GM11168 (cell line): ENCODE measurements around the gene PROB1.
"Not testable (repeated sequence)": the region's sequence is repeated elsewhere in the genome, so short reads cannot be mapped to it uniquely, and the experiment has no call there.

ENCODE experiments used
- in situ Hi-C: fragments of 300-500 bp; cut with MboI; formaldehyde crosslinking; loops from one replicate; pipeline ENCODE4 v1.12.0; 2022; ENCODE audit warnings: low sequenced_read_pairs; ENCODE audit not compliant: unreplicated experiment

PROB1 gene

GRCh38 chr5:139381837-139382761 is 12.8 kb downstream of the PROB1 start:
- in situ Hi-C loops: no loop called here

DNA sequence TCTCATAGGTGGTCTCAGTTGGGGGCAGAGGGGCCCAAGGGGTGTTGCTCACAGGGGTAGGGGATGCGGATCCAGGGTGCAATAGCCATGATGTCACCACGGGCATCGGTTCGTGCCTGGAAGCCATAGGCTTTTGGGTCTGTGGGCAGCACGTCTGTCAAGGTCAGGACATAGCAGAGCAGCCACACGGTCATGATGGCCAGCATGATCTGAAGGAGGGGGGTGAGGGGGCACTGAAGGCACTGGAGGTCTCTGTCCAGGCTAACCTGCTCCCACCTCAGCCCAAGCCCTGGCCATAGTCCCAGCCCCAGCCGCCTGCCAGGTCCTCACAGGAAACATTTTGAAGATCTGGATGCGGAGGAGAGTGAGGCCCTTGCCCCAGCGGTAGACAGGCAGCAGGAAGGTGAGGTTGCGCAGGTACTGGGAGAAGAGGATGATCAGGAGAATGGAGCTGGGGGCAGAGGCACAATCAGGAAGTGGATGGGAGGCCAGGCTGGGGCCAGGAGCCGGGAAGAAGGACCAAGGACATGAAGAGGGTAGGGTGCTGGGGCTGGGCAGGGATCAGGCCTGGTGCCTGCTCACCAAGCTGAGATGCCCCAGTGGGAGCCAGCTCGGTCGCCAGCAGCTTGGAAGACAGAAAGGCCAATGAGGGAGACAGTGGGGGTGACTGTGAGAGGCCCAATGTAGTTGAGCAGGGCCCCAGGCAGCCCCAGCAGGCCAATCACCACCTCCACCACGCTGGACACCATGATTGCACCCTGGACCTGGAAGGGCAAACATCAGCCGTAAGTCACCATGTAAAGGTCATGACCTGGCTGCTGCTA is 15.1 kb downstream of the PROB1 start:
- in situ Hi-C loops: loop anchor here (5.0 kb wide), 1 partner anchor 38 kb away; the partner anchor contains the start of gene PAIP2

DNA sequence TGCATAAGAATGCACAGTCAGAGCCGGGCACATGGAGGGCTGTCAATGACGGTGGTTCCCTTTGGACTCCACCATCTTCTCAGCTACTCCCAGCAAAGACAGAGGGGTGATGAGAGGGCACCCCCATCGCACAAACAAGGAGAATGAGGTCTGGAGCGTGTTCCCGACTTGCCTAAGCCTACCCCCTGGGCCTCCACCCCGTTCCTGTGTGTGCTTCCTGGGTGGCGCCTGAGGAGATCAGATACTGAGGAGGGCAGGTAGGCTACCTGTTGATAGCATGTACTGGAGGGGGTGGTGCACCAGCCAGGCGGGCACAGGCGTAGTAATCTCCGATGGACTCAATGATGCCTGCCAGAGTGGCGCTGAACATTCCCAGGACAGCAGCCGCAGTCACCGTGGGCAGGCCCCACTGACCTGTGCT is 16.0 kb downstream of the PROB1 start:
- in situ Hi-C loops: loop anchor here (5.0 kb wide), 1 partner anchor 37 kb away; the partner anchor contains the start of gene PAIP2

- in situ Hi-C loops: loop anchor here (5.0 kb wide), 1 partner anchor 36 kb away; the partner anchor contains the start of gene PAIP2
These were observed 16.6 kb downstream of the PROB1 start for GRCh38 chr5:139378101-139378825.

DNA sequence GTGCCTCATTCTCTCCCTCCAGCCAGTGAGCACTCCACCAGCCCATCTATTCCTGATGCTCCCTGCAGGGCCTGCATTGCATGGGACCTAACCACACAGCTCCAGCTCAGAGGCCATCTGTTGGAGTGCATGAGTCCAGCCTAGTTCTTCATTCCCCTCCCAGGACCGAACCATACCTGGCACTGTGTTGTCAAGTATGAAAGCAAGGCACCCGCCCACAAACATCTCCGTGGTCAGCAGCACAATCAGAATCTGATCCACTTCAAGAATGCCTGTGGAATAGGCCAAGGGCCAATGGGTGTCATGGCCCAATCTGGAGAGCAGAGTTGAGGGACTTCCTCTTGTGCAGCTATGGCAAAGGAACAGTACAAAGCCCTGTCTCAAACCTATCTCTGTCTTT is 17.7 kb downstream of the PROB1 start:
- in situ Hi-C loops: loop anchor here (5.0 kb wide), 1 partner anchor 35 kb away; the partner anchor contains the start of gene PAIP2

- in situ Hi-C loops: loop anchor here (5.0 kb wide), 1 partner anchor 34 kb away; the partner anchor contains the start of gene PAIP2
These were observed 18.5 kb downstream of the PROB1 start for GRCh38 chr5:139376364-139376763.

DNA sequence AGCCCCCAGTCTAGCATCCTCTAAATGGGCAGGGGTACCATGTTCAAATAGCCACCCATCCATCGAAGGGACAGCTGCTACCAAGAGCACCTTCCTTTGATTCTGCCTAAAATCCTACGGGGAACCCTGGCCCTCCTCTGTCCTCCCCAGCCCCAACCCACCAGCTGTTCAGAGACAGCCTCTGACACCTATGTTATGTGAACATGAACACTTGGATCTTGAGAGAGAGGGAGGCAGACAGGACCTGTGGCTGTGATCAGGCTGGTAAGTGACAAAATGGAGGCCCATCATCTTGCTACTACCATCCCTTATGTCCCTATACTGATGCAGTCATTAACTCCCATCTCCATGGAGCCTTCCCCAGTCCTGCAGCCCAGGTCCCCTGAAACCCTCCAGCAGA is 20.0 kb downstream of the PROB1 start:
- in situ Hi-C loops: loop anchor here (5.0 kb wide), 1 partner anchor 33 kb away; the partner anchor contains the start of gene PAIP2

- in situ Hi-C loops: no loop called here
These were observed 23.1 kb downstream of the PROB1 start for GRCh38 chr5:139371482-139372435.

- in situ Hi-C loops: no loop called here
These were observed 25.7 kb downstream of the PROB1 start for GRCh38 chr5:139369181-139369580.

DNA sequence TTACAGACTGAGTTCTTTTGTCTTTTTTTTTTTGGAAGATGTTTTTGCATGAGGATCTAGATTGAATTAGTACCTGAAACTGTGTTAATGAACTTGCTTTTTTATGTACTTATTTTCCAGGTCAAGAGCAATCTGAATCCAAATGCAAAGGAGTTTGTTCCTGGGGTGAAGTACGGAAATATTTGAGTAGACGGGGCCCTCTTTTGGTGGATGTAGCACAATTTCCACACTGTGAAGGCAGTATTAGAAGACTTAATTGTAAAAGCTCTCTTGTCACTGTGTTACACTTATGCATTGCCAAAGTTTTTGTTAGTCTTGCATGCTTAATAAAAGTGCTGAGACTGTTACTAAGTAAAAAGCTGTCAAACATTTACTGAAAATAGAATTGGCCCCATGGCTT is 26.3 kb downstream of the PROB1 start:
- in situ Hi-C loops: no loop called here

GRCh38 chr5:139364466-139364865 is 30.4 kb downstream of the PROB1 start:
- in situ Hi-C loops: no loop called here

DNA sequence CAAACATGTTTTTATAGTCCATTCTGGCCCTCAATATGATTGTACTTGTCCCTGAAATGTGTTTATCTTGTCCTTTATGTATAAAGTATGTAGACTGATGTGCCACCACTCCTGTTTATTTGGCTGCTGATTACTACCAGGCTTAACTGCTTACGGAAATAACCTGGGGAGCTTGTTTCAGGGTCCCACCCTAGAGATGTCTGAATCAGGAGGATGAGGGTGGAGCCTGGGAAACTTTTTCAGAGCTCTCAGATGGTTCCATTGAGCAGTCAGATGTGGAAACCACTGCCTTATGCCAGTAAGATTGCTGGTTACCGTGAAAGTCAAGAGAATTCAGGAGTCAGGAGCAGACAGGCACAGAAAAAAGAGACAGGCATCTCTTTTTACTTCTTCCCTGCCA is 31.0 kb downstream of the PROB1 start:
- in situ Hi-C loops: no loop called here

- in situ Hi-C loops: no loop called here
These were observed 33.0 kb downstream of the PROB1 start for GRCh38 chr5:139361835-139362429.

DNA sequence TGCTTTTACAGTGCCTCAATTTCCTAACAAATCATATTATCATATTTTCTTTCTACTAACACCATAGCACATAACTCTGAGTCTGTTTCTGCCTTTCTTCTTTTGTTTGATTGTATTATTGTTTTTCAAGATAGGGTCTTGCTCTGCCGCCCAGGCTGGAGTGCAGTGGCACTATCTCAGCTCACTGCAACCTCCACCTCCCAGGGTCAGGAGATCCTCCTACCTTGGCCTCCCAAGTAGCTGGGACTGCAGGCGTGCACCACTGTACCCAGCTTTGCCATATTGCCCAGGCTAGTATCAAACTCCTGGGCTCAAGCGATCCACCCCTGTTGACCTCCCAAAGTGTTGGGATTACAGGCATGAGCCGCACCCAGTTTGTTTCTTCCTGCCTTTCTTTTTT is 34.5 kb downstream of the PROB1 start:
- in situ Hi-C loops: no loop called here

DNA sequence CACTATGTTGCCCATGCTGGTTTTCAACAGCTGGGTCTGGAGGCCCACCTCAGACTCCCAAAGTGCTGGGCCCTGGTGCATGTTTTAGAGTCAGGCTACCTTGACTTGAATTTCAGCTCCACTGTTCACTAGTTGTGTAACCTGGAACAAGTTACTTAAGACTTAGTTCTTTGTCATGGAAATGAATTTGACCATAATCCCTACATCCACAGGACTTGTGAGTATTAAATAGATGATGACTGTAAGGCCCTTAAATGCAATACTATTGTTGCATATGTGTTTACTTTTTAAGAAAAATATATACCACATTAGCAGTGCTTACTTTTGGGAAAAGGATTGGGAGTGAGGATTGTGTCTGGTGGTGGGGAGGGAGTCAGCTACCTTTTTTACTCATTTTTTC is 36.8 kb downstream of the PROB1 start:
- in situ Hi-C loops: no loop called here

- in situ Hi-C loops: not testable (repeated sequence)
These were observed 39.0 kb downstream of the PROB1 start for GRCh38 chr5:139355900-139356299.

DNA sequence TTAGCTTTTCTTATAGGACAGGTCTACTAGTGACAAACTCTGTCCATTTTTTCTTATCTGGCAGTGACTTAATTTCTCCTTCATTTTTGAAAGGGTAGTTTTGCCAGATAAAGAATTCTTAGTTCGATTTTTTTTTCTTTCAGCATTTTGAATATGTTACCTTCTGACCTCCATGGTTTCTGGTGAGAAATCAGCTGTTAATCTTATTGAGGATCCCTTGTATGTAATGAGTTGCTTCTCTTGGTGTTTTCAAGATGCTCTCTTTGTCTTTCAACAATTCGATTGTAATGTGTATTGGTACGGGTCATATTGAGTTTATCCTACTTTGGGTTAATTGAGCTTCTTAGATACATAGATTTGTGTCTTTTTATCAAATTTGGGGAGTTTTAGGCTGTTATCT is 40.7 kb downstream of the PROB1 start:
- in situ Hi-C loops: no loop called here

DNA sequence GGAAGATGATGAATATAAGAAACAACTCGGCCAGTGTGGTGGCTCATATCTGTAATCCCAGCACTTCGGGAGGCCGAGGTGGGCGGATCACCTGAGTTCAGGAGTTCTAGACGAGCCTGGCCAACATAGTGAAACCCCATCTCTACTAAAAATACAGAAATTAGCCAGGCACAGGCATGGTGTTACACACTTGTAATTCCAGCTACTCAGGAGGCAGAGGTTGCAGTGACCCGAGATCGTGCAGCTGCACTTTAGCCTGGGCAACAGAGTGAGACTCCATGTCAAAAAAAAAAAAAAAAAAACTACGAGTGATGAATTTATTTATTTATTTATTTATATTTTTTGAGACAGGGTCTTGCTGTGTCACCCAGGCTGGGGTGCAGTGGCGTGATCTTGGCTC is 47.0 kb downstream of the PROB1 start:
- in situ Hi-C loops: not testable (repeated sequence)

- in situ Hi-C loops: not testable (repeated sequence)
These were observed 49.5 kb downstream of the PROB1 start for GRCh38 chr5:139345442-139345841.
